ENCODE measurements around the gene C19orf44. TPM values are rescaled to one million over a fixed set of nuclear protein-coding genes. Genes with fewer than 3 reads are reported as not detected.
"Not testable (repeated sequence)": the region's sequence is repeated elsewhere in the genome, so short reads cannot be mapped to it uniquely, and the experiment has no call there.

Gene C19orf44
- polyA plus RNA-seq, 1 experiment, result 2.3 TPM

GRCh38 chr19:16463341-16463990 is 32.7 kb upstream of the C19orf44 start:
- DNase-seq (ENCODE audit: low read depth, low spot score), result no peak
- H3K4me3 ChIP-seq (ENCODE audit: low read depth, low read length), result no peak overlapping the region
- TF ChIP-seq, protein P1, sequence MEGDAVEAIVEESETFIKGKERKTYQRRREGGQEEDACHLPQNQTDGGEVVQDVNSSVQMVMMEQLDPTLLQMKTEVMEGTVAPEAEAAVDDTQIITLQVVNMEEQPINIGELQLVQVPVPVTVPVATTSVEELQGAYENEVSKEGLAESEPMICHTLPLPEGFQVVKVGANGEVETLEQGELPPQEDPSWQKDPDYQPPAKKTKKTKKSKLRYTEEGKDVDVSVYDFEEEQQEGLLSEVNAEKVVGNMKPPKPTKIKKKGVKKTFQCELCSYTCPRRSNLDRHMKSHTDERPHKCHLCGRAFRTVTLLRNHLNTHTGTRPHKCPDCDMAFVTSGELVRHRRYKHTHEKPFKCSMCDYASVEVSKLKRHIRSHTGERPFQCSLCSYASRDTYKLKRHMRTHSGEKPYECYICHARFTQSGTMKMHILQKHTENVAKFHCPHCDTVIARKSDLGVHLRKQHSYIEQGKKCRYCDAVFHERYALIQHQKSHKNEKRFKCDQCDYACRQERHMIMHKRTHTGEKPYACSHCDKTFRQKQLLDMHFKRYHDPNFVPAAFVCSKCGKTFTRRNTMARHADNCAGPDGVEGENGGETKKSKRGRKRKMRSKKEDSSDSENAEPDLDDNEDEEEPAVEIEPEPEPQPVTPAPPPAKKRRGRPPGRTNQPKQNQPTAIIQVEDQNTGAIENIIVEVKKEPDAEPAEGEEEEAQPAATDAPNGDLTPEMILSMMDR (IDR thresholded peaks at IDR 0.05; ENCODE audit: low read depth, low read length), result no peak
- ChIA-PET CTCF (no interaction called here), POLR2A (interaction anchor here (0.5 kb wide), 1 partner anchor 15 kb away, joined by 3 read pairs; no protein-coding TSS in a partner anchor)
- H3K9me3 ChIP-seq (ENCODE audit: control insufficient read depth, insufficient read depth, low read length), result no peaks in the 10 kb centered on the region
- H3K27ac ChIP-seq (ENCODE audit: low read depth, low read length), result no peak overlapping the region
- no peaks in the 10 kb centered on the region for H3K27me3 ChIP-seq (ENCODE audit: control insufficient read depth, insufficient read depth, low read length)

GRCh38 chr19:16463991-16464575 is 32.1 kb upstream of the C19orf44 start:
- no peaks in the 10 kb centered on the region for H3K27me3 ChIP-seq (ENCODE audit: control insufficient read depth, insufficient read depth, low read length)
- TF ChIP-seq, protein P1 (IDR thresholded peaks at IDR 0.05; ENCODE audit: low read depth, low read length), result no peak
- no peak for DNase-seq (ENCODE audit: low read depth, low spot score)
- H3K9me3 ChIP-seq (ENCODE audit: control insufficient read depth, insufficient read depth, low read length), result no peaks in the 10 kb centered on the region
- CTCF ChIA-PET, result interaction anchor here (1.1 kb wide), 1 partner anchor 17 kb away, joined by 3 read pairs; no protein-coding TSS in a partner anchor
- H3K4me3 ChIP-seq (ENCODE audit: low read depth, low read length), result no peak overlapping the region
- POLR2A ChIA-PET, result no interaction called here
- H3K27ac ChIP-seq (ENCODE audit: low read depth, low read length), result no peak overlapping the region

DNA sequence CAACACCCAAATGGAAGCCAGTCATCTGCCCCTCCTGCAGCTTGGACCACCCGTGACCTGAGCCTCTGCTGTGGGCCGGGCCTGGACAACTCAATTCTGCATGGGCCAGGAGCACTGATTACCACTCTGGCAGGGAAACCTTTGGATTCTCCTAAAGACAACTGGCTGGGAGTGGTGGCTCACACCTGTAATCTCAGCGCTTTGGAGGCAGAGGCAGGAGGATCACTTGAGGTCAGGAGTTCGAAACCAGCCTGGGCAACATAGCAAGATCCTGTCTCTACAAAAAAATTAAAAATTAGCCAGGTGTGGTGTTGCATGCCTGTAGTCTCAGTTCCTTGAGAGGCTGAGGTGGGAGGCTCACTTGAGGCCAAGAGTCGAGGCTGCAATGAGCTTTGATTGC is 31.0 kb upstream of the C19orf44 start:
- TF ChIP-seq, protein P1 (IDR thresholded peaks at IDR 0.05; ENCODE audit: low read depth, low read length), result no peak
- Histone ChIP-seq H3K27ac (ENCODE audit: low read depth, low read length) (no peak overlapping the region), H3K4me3 (ENCODE audit: low read depth, low read length) (no peak overlapping the region), H3K9me3 (ENCODE audit: control insufficient read depth, insufficient read depth, low read length) (no peaks in the 10 kb centered on the region), H3K27me3 (ENCODE audit: control insufficient read depth, insufficient read depth, low read length) (no peaks in the 10 kb centered on the region)
- CTCF ChIA-PET, result no interaction called here
- no peak for DNase-seq (ENCODE audit: low read depth, low spot score)
- POLR2A ChIA-PET, result no interaction called here

- CTCF ChIA-PET; H3K4me3 ChIP-seq (ENCODE audit: low read depth, low read length); DNase-seq (ENCODE audit: low read depth, low spot score); H3K27me3 ChIP-seq (ENCODE audit: control insufficient read depth, insufficient read depth, low read length); H3K27ac ChIP-seq (ENCODE audit: low read depth, low read length); POLR2A ChIA-PET; H3K9me3 ChIP-seq (ENCODE audit: control insufficient read depth, insufficient read depth, low read length): not testable (repeated sequence)
Observed at GRCh38 chr19:16466802-16467427, 29.3 kb upstream of the C19orf44 start.

DNA sequence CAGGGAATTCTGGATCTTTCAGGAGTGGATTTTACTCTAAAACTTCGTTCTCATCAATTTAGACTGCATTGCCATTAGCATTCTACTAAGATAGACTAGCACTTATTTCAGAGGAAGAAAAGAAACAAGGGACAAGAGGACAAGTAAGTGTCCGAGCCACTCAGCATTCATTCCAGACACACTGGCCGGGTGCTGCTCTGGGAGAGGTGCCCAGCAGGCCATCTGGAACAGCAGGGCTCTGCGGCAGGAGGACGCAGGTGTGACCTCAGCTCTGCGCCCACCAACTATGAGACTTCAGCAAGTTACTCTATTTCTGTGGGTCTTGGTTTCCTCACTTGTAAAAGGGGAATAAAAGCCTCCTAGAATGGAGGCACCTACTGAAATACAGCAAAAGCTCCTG is 28.6 kb upstream of the C19orf44 start:
- no peaks in the 10 kb centered on the region for H3K27me3 ChIP-seq (ENCODE audit: control insufficient read depth, insufficient read depth, low read length)
- TF ChIP-seq, protein P1 (IDR thresholded peaks at IDR 0.05; ENCODE audit: low read depth, low read length), result no peak
- ChIA-PET POLR2A (no interaction called here), CTCF (no interaction called here)
- no peak overlapping the region for H3K4me3 ChIP-seq (ENCODE audit: low read depth, low read length)
- DNase-seq (ENCODE audit: low read depth, low spot score), result no peak
- no peaks in the 10 kb centered on the region; the same call in 1 of the 2 replicates for H3K9me3 ChIP-seq (ENCODE audit: control insufficient read depth, insufficient read depth, low read length)
- no peak overlapping the region for H3K27ac ChIP-seq (ENCODE audit: low read depth, low read length)
